Inflammatory macrophage (primary cell): ENCODE results near the gene FEM1C.

Experiments used
- DNase-seq, 2 donors: peaks; one replicate each; pipeline ENCODE4 v3.0.0-alpha.2; 2020 to 2022

Gene FEM1C

DNA sequence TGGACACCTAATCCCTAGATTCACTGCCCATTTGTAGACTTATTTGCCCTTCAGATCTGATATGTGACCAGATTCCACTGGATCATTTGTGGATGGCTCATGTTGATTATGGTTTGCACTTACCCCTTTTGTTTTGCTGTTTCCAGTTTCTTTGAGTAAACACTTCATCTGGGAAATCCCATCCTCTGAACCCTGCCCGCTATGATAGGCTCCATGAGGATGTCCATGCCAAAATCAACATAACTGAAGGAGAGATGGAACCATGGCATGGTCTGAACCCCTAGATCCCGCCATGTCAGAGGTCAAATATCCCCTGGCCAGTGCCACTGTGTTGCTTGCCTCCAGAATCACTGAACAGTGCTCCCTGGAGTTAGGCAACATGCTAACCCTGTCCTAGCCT is 11.7 kb upstream of the FEM1C start:
- DNase-seq: no peak

DNA sequence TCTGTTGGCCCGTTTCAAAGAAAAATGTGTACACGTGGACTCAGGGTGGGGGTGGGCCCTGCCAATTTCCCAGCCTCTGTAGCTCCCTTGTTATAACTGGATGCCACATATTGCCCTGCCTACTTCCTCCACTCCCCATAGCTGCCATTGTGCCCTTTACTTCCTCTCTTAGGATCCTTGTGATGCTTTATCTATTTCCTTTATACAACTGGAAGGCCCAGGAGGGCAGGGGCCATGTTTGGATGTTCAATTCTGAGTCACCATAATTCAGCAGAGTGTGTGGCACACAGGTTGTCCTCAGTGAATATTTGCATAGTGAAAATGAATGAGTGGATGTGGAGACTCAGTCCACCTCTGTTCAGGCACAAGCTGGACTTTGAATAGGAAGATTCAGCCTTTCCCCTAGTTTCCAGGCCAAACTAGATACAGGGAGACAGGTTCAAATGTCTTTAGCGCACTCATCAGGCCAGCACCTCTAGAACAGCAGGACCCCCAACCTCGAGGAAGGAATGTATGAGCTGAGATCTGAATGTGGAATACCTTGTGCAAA is 10.6 kb upstream of the FEM1C start:
- no peak for DNase-seq

DNA sequence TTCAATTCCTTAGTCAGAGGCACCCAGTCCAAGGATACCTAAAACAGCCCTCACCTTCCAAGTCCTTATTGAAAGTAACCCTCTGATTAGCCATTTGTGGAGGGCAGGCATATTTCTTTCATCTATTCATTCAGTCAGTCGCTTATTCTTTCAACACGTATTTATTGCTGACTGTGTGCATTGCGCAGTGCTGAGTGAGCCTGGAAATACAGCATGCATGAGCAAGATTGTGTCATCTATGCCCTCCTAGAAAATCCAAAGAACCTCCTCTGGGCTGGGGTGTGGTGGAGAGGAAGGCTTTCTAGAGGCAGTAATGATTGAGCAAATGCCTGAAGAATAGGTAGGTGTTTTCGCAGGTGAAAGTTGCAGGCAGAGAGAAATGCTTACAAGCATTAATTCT is 8.5 kb upstream of the FEM1C start:
- no peak for DNase-seq

DNA sequence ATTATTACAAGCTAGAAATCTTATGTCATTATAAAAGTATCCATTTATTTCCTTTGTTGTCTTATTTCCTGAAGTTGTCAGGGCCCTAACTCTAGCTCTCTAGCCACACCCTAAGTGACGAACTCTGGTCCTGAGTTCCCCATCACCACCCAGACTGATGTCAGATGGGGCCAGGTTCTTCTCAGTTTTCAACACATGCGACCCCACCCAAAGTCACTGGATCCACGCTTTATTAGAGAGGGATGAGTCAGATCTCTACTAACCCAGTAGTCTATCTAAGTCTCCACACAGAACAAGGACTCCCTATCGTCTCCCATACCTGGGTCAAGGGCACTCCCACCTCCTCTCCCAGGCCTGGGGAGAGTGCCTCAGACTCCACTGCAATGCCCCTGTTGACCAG is 6.8 kb upstream of the FEM1C start:
- peak in 1 of 2 donors; percentile 48 for DNase-seq

- DNase-seq: no peak
Observed at GRCh38 chr5:115549154-115549553, 4.6 kb upstream of the FEM1C start.

- DNase-seq: no peak
Observed at GRCh38 chr5:115548683-115549082, 4.1 kb upstream of the FEM1C start.

- no peak for DNase-seq
Observed at GRCh38 chr5:115545351-115545882, 842 bp upstream of the FEM1C start.

GRCh38 chr5:115544043-115544435 is 536 bp downstream of the FEM1C start:
- DNase-seq: peak; percentile 62 to 83

- no peak for DNase-seq
Observed at GRCh38 chr5:115543365-115544042, 1.1 kb downstream of the FEM1C start.

- peak in 1 of 2 donors; percentile 30 for DNase-seq
Observed at GRCh38 chr5:115542651-115543364, 1.8 kb downstream of the FEM1C start.

DNA sequence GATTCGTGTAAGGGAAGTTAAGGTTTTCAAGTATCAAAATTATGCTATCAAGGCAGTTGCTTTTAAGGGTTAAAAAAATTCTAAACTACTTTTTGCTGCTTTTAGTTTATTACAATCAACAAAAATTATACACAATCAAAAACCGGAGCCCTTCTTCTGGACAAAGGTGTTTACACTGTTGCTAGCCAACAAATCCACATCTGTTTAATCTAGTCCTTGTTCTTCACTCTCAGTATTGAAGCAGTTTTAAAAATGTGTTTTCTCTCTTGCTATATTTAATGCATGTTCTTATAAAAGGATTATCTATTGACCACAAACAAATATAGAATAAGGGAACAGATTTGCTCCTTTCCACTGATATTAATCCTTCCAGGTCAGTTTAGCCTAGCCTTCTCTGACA is 2.5 kb downstream of the FEM1C start:
- no peak for DNase-seq

DNA sequence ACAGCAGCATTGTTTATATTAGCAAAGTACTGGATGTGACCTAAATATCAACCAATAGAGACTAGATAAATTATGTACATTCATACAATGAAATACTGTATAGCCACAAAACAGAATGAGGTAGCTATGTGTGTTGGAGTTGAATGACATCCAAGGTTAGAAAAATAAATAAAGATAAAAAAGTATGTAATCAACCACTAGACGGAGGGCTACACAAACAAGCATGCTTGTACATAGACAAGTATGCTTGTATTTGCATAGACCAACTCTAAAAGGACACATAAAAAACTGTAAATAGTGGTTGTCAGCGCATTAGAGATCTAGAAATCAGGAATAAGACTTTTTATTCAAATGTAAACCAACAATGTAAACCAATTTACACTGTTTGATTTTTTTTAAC is 3.0 kb downstream of the FEM1C start:
- DNase-seq: no peak

GRCh38 chr5:115535479-115536035 is 9.0 kb downstream of the FEM1C start:
- DNase-seq: no peak

- DNase-seq: no peak
Observed at GRCh38 chr5:115532517-115532916, 12.1 kb downstream of the FEM1C start.

DNA sequence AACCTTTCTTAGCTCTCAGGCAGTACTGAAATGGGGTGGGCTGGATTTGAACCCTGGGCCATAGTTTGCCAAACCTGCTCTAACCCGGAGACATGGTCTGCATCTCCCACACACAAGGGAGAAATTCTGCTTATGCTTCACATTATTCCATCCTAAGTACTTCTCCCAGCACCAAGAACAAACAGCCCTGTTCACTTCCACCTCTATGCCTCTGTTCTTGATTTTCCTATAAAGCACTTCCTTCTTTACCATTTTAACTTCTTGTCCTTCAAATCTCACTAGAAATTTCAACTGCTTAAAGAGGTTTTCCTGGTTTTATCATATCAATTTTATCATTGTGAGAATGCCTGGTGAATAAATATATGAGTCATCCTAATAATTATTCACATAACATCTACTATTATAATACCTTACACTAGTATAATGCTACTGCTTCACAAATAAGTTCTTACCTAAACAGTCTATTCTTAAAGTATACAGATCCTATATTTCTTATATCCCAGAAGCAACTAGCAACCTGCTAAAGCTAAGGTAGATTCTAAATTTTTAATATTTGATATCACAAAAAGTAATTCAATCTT is 12.7 kb downstream of the FEM1C start:
- DNase-seq: no peak

- no peak for DNase-seq
Observed at GRCh38 chr5:115531380-115531779, 13.2 kb downstream of the FEM1C start.

GRCh38 chr5:115530426-115530825 is 14.1 kb downstream of the FEM1C start:
- no peak for DNase-seq

- DNase-seq: no peak
Observed at GRCh38 chr5:115526604-115527003, 18.0 kb downstream of the FEM1C start.

DNA sequence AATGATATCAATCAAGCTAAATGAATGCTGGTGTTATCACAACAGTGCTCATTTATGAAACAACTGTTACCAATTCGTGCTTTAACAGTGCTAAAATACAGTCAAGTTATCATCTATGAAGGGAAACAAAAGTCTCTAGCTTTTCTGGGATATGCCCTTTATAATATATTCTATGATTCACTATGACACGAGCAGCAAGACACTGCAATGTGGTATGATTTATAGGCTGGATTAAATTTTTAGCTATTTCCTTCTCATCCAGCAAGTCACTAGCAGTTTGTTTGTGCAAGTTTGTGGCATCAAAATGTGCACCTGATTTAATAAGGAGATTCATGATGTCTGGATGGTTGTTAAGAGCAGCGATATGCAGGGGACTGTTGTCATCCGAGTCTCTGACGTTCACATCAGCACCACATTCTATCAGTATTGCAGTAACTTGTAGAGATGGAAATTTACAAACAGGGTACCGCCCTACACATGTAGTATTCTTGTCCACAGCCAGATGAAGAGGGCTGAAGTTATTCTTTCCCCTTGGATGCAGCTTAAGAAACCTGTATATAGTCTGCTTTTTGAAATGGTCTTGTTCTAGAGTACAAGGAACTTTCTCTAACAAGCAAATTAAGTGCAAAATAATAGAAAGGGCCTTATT is 20.3 kb downstream of the FEM1C start:
- no peak for DNase-seq

DNA sequence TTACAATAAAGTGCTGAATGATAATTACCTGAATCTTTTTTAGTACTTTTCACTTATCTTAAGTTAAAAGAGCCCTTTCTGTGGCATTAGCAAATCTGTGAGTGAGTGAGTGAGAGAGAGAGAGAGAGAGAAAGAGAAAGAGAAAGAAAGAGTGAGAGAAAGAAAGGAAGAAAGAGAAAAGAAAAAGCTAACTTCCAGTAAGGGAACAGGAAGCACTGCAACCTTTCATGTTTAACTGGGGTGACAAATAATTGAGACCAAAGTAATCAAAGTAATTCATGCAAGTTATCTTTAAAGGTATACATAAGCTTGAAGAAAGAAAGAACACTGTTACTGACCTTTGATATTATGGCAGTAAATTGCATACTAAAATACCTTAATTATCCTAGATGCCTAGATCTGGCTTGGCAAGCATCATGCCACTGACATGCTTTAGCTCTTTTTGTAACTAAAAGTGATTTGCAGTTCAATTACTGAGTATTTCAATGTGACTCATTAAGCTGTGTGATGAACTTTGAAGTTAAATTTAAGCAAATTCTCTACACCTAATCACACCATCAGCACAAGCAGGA is 21.7 kb downstream of the FEM1C start:
- DNase-seq: no peak

DNA sequence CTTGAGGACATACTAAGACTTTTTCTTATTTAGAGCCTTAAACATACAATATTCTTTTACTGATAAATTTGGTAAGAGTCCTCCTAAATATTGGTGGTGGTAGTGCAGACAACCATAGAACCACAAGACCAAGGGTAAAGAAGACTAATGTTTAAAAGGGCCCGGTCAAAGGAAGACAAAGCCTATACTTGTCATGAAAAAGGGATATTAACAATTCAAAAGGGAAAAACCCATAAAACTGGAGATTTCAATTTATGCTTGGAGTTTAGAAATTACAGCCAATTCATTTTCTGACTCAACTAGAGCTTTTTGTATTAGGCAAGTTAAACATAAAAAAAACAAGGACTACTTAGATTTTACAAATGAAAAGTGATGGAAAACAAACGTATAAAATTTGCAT is 24.4 kb downstream of the FEM1C start:
- no peak for DNase-seq

DNA sequence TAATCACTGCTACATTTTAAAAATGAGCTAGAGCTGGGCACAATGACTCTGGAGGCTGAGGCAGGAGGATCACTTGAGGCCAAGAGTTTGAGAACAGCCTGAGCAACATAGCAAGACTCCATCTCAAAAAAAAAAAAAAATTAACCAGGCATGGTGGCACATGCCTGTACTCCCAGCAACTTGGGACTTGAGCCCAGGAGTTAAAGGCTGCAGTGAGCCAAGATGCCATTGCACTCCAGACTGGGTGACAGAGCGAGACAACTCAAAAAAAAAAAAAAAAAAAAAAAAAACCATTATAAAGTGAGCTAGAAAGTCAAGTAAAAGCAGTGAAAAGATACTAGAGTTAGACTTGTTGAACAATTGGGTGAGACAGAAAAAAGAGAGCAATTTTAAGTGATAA is 28.2 kb downstream of the FEM1C start:
- DNase-seq: no peak
